K562 (cell line): ENCODE measurements around the gene PTAFR. TPM values are rescaled to one million over a fixed set of nuclear protein-coding genes. Genes with fewer than 3 reads are reported as not detected.

ENCODE experiments used
- ATAC-seq: fragments of 200-7000 bp; cut with Tn5 transposase; 3 replicates; pipeline ENCODE4 v1.9.1; 2020; ENCODE audit warnings: moderate library complexity
- BruUV-seq: library from RNA; stranded (reverse); fragments of 400-500 nt; replicated peaks from 2 replicates; lab custom pipeline; 2021; lab: Mats Ljungman, UMichigan
- CTCF ChIA-PET: fragments of 300-600 bp; formaldehyde crosslinking; extraction: SDS; loops from one replicate; lab custom pipeline; 2021; ENCODE audit warnings: low intra/inter-chr PET ratio; lab: Yijun Ruan, JAX
- POLR2A ChIA-PET: fragments of 300-600, 350-650 bp; sonication (Branson Sonifier 250); formaldehyde crosslinking; extraction: SDS; loops from one replicate; lab custom pipeline; 2021; ENCODE audit warnings: antibody characterized with exemption, inconsistent platforms; lab: Yijun Ruan, JAX
- DNase-seq, 4 experiments: peaks; one replicate each; pipeline versions ENCODE4 v3.0.0 to v3.0.0-alpha.2; 2011 to 2018; ENCODE audit warnings: low spot score in 3 of 4, mixed read lengths in 3 of 4; ENCODE audit errors: extremely low read depth in 1 of 4
- FAIRE-seq: peaks from 2 replicates; lab custom pipeline; 2011; peaks lifted over from hg19 to GRCh38; lab: Jason Lieb, UNC
- H2AFZ ChIP-seq: 2 replicates; pipeline ENCODE4 v1.6.0; 2011; ENCODE audit warnings: low read depth, low read length, control low read depth, inconsistent platforms
- H3K27ac ChIP-seq: fragments of 200-600 bp; 3 replicates; pipeline ENCODE4 v1.8.0; 2011; ENCODE audit warnings: low read depth, mild to moderate bottlenecking, control low read depth, inconsistent platforms, low read length, moderate library complexity, mixed read lengths; ENCODE audit errors: extremely low read depth
- H3K27me3 ChIP-seq, 2 experiments: fragments of 300-600 bp in 1 of 2; 2 replicates in 1 of 2; 3 replicates in 1 of 2; pipeline versions ENCODE4 v1.6.0 to v1.8.0; 2011; ENCODE audit warnings: inconsistent platforms in 2 of 2, low read length in 2 of 2, mild to moderate bottlenecking in 1 of 2, mixed read lengths in 1 of 2, moderate library complexity in 1 of 2; ENCODE audit not compliant: control insufficient read depth in 2 of 2, insufficient read depth in 2 of 2
- H3K36me3 ChIP-seq: fragments of 300-600 bp; 3 replicates; pipeline ENCODE4 v1.8.0; 2011; ENCODE audit warnings: mild to moderate bottlenecking, low read length, inconsistent platforms; ENCODE audit not compliant: control insufficient read depth, insufficient read depth
- H3K4me1 ChIP-seq, 2 experiments: fragments of 200-600 bp in 1 of 2; replicated peaks in 1 of 2; 2 replicates in 1 of 2; 3 replicates in 1 of 2; pipeline versions ENCODE4 v1.5.1 to v1.8.0; 2011; ENCODE audit warnings: inconsistent platforms in 2 of 2, low read length in 2 of 2, mild to moderate bottlenecking in 1 of 2, mixed read lengths in 1 of 2, moderate library complexity in 1 of 2; ENCODE audit not compliant: control insufficient read depth in 2 of 2, insufficient read depth in 2 of 2
- H3K4me2 ChIP-seq: 2 replicates; pipeline ENCODE4 v1.6.1; 2011; ENCODE audit warnings: low read length, control low read depth, inconsistent platforms, mixed read lengths; ENCODE audit not compliant: insufficient read depth
- H3K4me3 ChIP-seq: fragments of 200-600 bp; sonication (generic), shearing (Covaris generic); 2 replicates; pipeline ENCODE4 v1.5.1; 2016; ENCODE audit warnings: control low read depth, inconsistent platforms
- H3K79me2 ChIP-seq: fragments of 200-600 bp; 3 replicates; pipeline ENCODE4 v1.8.0; 2011; ENCODE audit warnings: low read length, inconsistent platforms; ENCODE audit not compliant: control insufficient read depth, insufficient read depth
- H3K9ac ChIP-seq, 2 experiments: 2 replicates each; pipeline versions ENCODE4 v1.6.0 to v1.6.1; 2011; ENCODE audit warnings: low read depth in 2 of 2, low read length in 2 of 2, control low read depth in 1 of 2, inconsistent platforms in 1 of 2, mild to moderate bottlenecking in 1 of 2, mixed read lengths in 1 of 2; ENCODE audit not compliant: insufficient read depth in 1 of 2
- H3K9me1 ChIP-seq: one replicate; pipeline ENCODE4 v1.6.0; 2011; ENCODE audit warnings: inconsistent platforms, mild to moderate bottlenecking, low read length, moderate library complexity; ENCODE audit not compliant: control insufficient read depth, insufficient read depth
- H3K9me3 ChIP-seq: replicated peaks from 2 replicates; pipeline ENCODE4 v1.5.1; 2011; ENCODE audit warnings: low read depth, low read length, inconsistent platforms; ENCODE audit not compliant: control insufficient read depth, insufficient read depth
- H4K20me1 ChIP-seq: replicated peaks from 2 replicates; pipeline ENCODE4 v1.6.1; 2011; ENCODE audit warnings: low read length, inconsistent platforms, mixed read lengths; ENCODE audit not compliant: control insufficient read depth, insufficient read depth
- ATF3 ChIP-seq, 2 experiments: fragments of 450-650 bp in 1 of 2; sonication (generic) in 1 of 2; formaldehyde crosslinking in 1 of 2; IDR thresholded peaks in 1 of 2; conservative IDR thresholded peaks in 1 of 2; 2 replicates each; pipeline versions ENCODE4 v1.6.1 to v1.8.1; 2016 to 2023; ENCODE audit warnings: mild to moderate bottlenecking in 2 of 2, moderate library complexity in 2 of 2, inconsistent platforms in 1 of 2, missing genetic modification reagents in 1 of 2
- CSDE1 ChIP-seq, 2 experiments: fragments of 450-650 bp; IDR thresholded peaks; 2 replicates each; pipeline ENCODE4 v1.6.1; 2016; ENCODE audit warnings: mild to moderate bottlenecking in 1 of 2
- HOXB6 ChIP-seq: fragments of 250-450 bp; sonication (Bioruptor Pico); IDR thresholded peaks from 2 replicates; pipeline ENCODE4 v1.5.1; 2022; ENCODE audit warnings: mild to moderate bottlenecking, borderline replicate concordance
- LCOR ChIP-seq: sonication (generic); formaldehyde crosslinking; IDR thresholded peaks from 2 replicates; pipeline ENCODE4 v1.8.0; 2022; ENCODE audit warnings: mild to moderate bottlenecking, missing genetic modification reagents
- MAFK ChIP-seq: IDR thresholded peaks from 2 replicates; pipeline ENCODE4 v1.6.1; 2011; ENCODE audit warnings: low read length, improper control_type of control experiment
- MBD1 ChIP-seq: fragments of 250-450 bp; sonication (Bioruptor Pico); IDR thresholded peaks from 2 replicates; pipeline ENCODE4 v1.8.0; 2022; ENCODE audit warnings: inconsistent platforms
- SIN3B ChIP-seq: fragments of 450-650 bp; IDR thresholded peaks from 2 replicates; pipeline ENCODE4 v1.6.1; 2017; ENCODE audit warnings: low read depth, mild to moderate bottlenecking, moderate library complexity
- SMAD2 ChIP-seq: fragments of 150-350 bp; IDR thresholded peaks from 2 replicates; pipeline ENCODE4 v1.6.1; 2014; ENCODE audit warnings: low read depth, mild to moderate bottlenecking, low read length
- SMARCE1 ChIP-seq: fragments of 450-650 bp; IDR thresholded peaks from 2 replicates; pipeline ENCODE4 v1.7.1; 2016; ENCODE audit warnings: mild to moderate bottlenecking
- SNRNP70 ChIP-seq: fragments of 200-400 bp; formaldehyde crosslinking; optimal IDR thresholded peaks from 2 replicates; pipeline ENCODE3; 2017; ENCODE audit warnings: low read depth, low read length
- ZKSCAN1 ChIP-seq: fragments of 150-350 bp; IDR thresholded peaks from 2 replicates; pipeline ENCODE4 v1.6.1; 2016; ENCODE audit warnings: low read depth, low read length
- ZKSCAN8 ChIP-seq: fragments of 200-800 bp; sonication (Bioruptor generic); IDR thresholded peaks from 2 replicates; pipeline ENCODE4 v1.6.1; 2016; ENCODE audit warnings: missing genetic modification characterization, missing compliant biosample characterization
- ZZZ3 ChIP-seq: fragments of 450-650 bp; IDR thresholded peaks from 2 replicates; pipeline ENCODE4 v1.6.1; 2016; ENCODE audit warnings: antibody characterized with exemption, mild to moderate bottlenecking, moderate library complexity
- WGBS: fragments of 100-300 bp; shearing (Covaris generic); methylation state at CpG from one replicate; pipeline ENCODE4 v1.1.6; 2016; ENCODE audit warnings: low coverage, mixed read lengths; ENCODE audit not compliant: insufficient coverage; ENCODE audit errors: missing lambda C conversion rate; 5-methylcytosine and 5-hydroxymethylcytosine counted together
- in situ Hi-C: fragments of 300-500 bp; cut with MboI; formaldehyde crosslinking; loops from 4 replicates; pipeline ENCODE4 v1.15.0; 2018; ENCODE audit warnings: inconsistent platforms, mixed read lengths
- intact Hi-C: fragments of 100-400 bp; cut with micrococcal nuclease; formaldehyde crosslinking; loops from 2 replicates; pipeline ENCODE4 v1.14.2; 2022
- polyA plus RNA-seq, 8 experiments: library from polyadenylated mRNA; depleted of rRNA in 4 of 8; stranded (reverse) in 5 of 8; unstranded in 3 of 8; fragments of >200 nt; fragmentation: Nextera tagmentation in 2 of 8; fragmentation: Illumina TruSeq in 1 of 8; extraction: Ambion mirVana in 2 of 8; extraction: Trizol in 1 of 8; gene quantifications; 2 replicates each; pipeline versions ENCODE4 v1.2.1 to v1.2.3, GENCODE V29; 2011 to 2014; ENCODE audit warnings: inconsistent platforms in 1 of 8, missing spikeins in 1 of 8
- total RNA-seq, 7 experiments: library from RNA; depleted of rRNA in 6 of 7; stranded (reverse); fragments of >200 nt in 6 of 7; fragmentation: Illumina TruSeq in 2 of 7; extraction: Trizol in 2 of 7; gene quantifications; 2 replicates each; pipeline versions ENCODE4 v1.2.1 to v1.2.3, GENCODE V29; 2011 to 2021; ENCODE audit warnings: low replicate concordance in 1 of 7

The PTAFR gene
- total and polyA plus RNA-seq, 9 of the 15 experiments (the other 6 are each of a cell fraction or from before 2014, with no cell fraction given): 0.15 to 0.55 (median 0.40) TPM; not detected in 1

GRCh38 chr1:28195780-28196179, 19.3 kb upstream of the PTAFR start:
- intact Hi-C loops: no loop called here
- 40% methylated on average over 1 of the region's 1 CpG for WGBS
- peak in 1 of 4 experiments; percentile 14 for DNase-seq

More at GRCh38 chr1:28195780-28196179, 19.3 kb upstream of the PTAFR start:
- no TSS peak for BruUV-seq
- Histone ChIP-seq H3K36me3 (peaks cover 33% of the 10 kb centered on the region), H3K9me1 (no peaks in the 10 kb centered on the region), H3K9me3 (no peaks in the 10 kb centered on the region), H3K4me2 (no peak overlapping the region), H3K27ac (no peak overlapping the region), H3K79me2 (no peaks in the 10 kb centered on the region), H3K4me1 (peaks cover 21 to 23% of the 10 kb centered on the region in 2 experiments), H3K27me3 (no peaks in the 10 kb centered on the region), H2AFZ (no peak overlapping the region), H4K20me1 (no peaks in the 10 kb centered on the region), H3K9ac (no peak overlapping the region), H3K4me3 (no peak overlapping the region)
- CTCF ChIA-PET: no interaction called here
- FAIRE-seq: no peak
- POLR2A ChIA-PET: interaction anchor here (0.9 to 2.5 kb wide), 5 partner anchors 8 to 986 kb away, joined by 3 to 7 read pairs (median 4); no protein-coding TSS in a partner anchor
- TF ChIP-seq SIN3B: no peak
- TF ChIP-seq SNRNP70: no peak
- TF ChIP-seq LCOR (CRISPR knock-in tag): no peak
- no peak for TF ChIP-seq MBD1 (CRISPR knock-in tag)
- no peak for TF ChIP-seq SMARCE1
- TF ChIP-seq ATF3 (IDR thresholded peaks at IDR 0.05): no peak
- TF ChIP-seq ATF3 (CRISPR knock-in tag; conservative IDR thresholded peaks at IDR 0.05): no peak
- no peak for TF ChIP-seq MAFK
- TF ChIP-seq ZKSCAN8: no peak
- TF ChIP-seq CSDE1 (IDR thresholded peaks at IDR 0.05): no peak
- TF ChIP-seq HOXB6 (CRISPR knock-in tag): no peak
- TF ChIP-seq SMAD2: no peak
- TF ChIP-seq ZKSCAN1: no peak
- TF ChIP-seq ZZZ3: no peak
- ATAC-seq: no peak
- in situ Hi-C loops: loop anchor here (10.0 kb wide), 1 partner anchor 331 kb away; no protein-coding TSS in a partner anchor
